Measurements from ENCODE around the gene SCLY.

GRCh38 chr2:238105506-238106338 lies 44.9 kb downstream of the SCLY start:
- no peak for TF ChIP-seq EZH2 (IDR thresholded peaks at IDR 0.05; ENCODE audit: borderline replicate concordance, insufficient read depth, low read depth, low read length, poor library complexity, severe bottlenecking)
- TF ChIP-seq, protein P1, sequence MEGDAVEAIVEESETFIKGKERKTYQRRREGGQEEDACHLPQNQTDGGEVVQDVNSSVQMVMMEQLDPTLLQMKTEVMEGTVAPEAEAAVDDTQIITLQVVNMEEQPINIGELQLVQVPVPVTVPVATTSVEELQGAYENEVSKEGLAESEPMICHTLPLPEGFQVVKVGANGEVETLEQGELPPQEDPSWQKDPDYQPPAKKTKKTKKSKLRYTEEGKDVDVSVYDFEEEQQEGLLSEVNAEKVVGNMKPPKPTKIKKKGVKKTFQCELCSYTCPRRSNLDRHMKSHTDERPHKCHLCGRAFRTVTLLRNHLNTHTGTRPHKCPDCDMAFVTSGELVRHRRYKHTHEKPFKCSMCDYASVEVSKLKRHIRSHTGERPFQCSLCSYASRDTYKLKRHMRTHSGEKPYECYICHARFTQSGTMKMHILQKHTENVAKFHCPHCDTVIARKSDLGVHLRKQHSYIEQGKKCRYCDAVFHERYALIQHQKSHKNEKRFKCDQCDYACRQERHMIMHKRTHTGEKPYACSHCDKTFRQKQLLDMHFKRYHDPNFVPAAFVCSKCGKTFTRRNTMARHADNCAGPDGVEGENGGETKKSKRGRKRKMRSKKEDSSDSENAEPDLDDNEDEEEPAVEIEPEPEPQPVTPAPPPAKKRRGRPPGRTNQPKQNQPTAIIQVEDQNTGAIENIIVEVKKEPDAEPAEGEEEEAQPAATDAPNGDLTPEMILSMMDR (IDR thresholded peaks at IDR 0.05): no peak
